SH-SY5Y (cell line): ENCODE results near the gene MUC6.

Experiments used
- GATA2 ChIP-seq: IDR thresholded peaks from 2 replicates; pipeline ENCODE4 v1.6.1; 2011; ENCODE audit warnings: mild to moderate bottlenecking, low read depth, low read length
- GATA3 ChIP-seq: IDR thresholded peaks from 2 replicates; pipeline ENCODE4 v1.6.1; 2011; ENCODE audit warnings: low read depth, mild to moderate bottlenecking, low read length, moderate library complexity

Gene MUC6

GRCh38 chr11:1049911-1050580 is 13.5 kb upstream of the MUC6 start:
- TF ChIP-seq GATA3 (no peak), GATA2 (no peak)

GRCh38 chr11:1049431-1049891 is 12.9 kb upstream of the MUC6 start:
- TF ChIP-seq GATA3 (no peak), GATA2 (no peak)

GRCh38 chr11:1049071-1049405 is 12.5 kb upstream of the MUC6 start:
- TF ChIP-seq GATA3 (no peak), GATA2 (no peak)

GRCh38 chr11:1048375-1049070 is 12.0 kb upstream of the MUC6 start:
- TF ChIP-seq GATA2 (no peak), GATA3 (no peak)

- TF ChIP-seq GATA2 (no peak), GATA3 (no peak)
Measured at GRCh38 chr11:1047595-1048156, 11.2 kb upstream of the MUC6 start.

GRCh38 chr11:1044160-1044559 is 7.6 kb upstream of the MUC6 start:
- TF ChIP-seq GATA3, result no peak
- no peak for TF ChIP-seq GATA2

GRCh38 chr11:1043563-1044096 is 7.1 kb upstream of the MUC6 start:
- TF ChIP-seq GATA2 (no peak), GATA3 (no peak)

- TF ChIP-seq GATA3 (no peak), GATA2 (no peak)
Measured at GRCh38 chr11:1042626-1043562, 6.4 kb upstream of the MUC6 start.

GRCh38 chr11:1041936-1042608 is 5.6 kb upstream of the MUC6 start:
- no peak for TF ChIP-seq GATA3
- 0 out of 2 replicates have a peak, but pooled peaks have one; percentile 5 for TF ChIP-seq GATA2

GRCh38 chr11:1041471-1041870 is 5.0 kb upstream of the MUC6 start:
- TF ChIP-seq GATA3, result no peak
- TF ChIP-seq GATA2, result no peak

- TF ChIP-seq GATA3 (no peak), GATA2 (no peak)
Measured at GRCh38 chr11:1041149-1041467, 4.6 kb upstream of the MUC6 start.

- no peak for TF ChIP-seq GATA3
- no peak for TF ChIP-seq GATA2
Measured at GRCh38 chr11:1040428-1041148, 4.1 kb upstream of the MUC6 start.

GRCh38 chr11:1039481-1040427 is 3.2 kb upstream of the MUC6 start:
- no peak for TF ChIP-seq GATA2
- no peak for TF ChIP-seq GATA3
